ENCODE data around the gene SNAPC5. TPM values are rescaled to one million over a fixed set of nuclear protein-coding genes. Genes with fewer than 3 reads are reported as not detected.

The SNAPC5 gene
- total and polyA plus RNA-seq, 10 of the 15 experiments (the other 5 are each of a cell fraction or from before 2014, with no cell fraction given), result 14.4 to 53.5 (median 36.9) TPM

DNA sequence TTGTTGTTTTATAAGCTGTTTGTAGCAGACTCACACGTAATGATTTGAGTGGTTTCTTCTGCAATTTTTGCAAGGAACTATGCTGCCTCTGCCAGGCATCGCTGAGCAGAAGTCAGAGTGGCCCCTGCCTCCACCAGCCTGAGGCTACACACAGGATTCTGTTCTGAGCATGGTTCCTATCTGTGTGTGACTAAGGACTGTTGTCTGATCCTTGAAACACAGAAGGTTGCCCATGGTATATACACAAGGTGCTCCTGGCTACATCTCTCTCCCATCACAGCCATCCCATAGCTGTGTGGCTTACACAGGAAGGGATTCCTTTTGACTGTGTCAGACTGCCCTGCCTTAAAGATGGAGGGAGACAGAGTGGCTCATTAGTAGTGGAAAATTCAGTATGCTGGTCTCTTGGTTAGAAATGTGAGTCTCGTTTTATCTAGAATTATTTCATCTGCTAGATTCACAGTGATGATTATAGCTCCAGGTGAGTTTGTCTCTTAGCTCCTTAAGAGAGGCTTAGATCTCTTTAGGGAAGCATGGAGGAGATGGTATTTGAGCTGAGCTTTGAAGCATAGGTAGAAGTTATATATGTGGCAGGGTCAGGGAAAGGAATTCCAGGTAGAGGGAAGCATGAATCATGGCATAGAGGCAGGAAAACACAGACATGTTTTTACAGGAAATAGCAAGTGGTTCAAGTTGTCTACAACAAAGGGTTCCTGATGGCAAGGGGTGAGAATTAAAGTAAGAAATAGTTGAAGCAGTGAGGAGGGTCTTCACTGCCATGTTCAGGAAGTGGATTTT lies 37.5 kb downstream of the SNAPC5 start (continued):
- TF ChIP-seq NFYB (IDR thresholded peaks at IDR 0.05; ENCODE audit: insufficient read depth, low read depth, low read length), result no peak
- no peak for TF ChIP-seq SRF (IDR thresholded peaks at IDR 0.05; ENCODE audit: low read depth in 2 of 2, low read length in 2 of 2)
- no peak for TF ChIP-seq ATF7 (IDR thresholded peaks at IDR 0.05; ENCODE audit: low read depth)
- TF ChIP-seq, protein P1, sequence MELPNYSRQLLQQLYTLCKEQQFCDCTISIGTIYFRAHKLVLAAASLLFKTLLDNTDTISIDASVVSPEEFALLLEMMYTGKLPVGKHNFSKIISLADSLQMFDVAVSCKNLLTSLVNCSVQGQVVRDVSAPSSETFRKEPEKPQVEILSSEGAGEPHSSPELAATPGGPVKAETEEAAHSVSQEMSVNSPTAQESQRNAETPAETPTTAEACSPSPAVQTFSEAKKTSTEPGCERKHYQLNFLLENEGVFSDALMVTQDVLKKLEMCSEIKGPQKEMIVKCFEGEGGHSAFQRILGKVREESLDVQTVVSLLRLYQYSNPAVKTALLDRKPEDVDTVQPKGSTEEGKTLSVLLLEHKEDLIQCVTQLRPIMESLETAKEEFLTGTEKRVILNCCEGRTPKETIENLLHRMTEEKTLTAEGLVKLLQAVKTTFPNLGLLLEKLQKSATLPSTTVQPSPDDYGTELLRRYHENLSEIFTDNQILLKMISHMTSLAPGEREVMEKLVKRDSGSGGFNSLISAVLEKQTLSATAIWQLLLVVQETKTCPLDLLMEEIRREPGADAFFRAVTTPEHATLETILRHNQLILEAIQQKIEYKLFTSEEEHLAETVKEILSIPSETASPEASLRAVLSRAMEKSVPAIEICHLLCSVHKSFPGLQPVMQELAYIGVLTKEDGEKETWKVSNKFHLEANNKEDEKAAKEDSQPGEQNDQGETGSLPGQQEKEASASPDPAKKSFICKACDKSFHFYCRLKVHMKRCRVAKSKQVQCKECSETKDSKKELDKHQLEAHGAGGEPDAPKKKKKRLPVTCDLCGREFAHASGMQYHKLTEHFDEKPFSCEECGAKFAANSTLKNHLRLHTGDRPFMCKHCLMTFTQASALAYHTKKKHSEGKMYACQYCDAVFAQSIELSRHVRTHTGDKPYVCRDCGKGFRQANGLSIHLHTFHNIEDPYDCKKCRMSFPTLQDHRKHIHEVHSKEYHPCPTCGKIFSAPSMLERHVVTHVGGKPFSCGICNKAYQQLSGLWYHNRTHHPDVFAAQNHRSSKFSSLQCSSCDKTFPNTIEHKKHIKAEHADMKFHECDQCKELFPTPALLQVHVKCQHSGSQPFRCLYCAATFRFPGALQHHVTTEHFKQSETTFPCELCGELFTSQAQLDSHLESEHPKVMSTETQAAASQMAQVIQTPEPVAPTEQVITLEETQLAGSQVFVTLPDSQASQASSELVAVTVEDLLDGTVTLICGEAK (IDR thresholded peaks at IDR 0.05; ENCODE audit: borderline replicate concordance), result no peak
- TF ChIP-seq, protein P2, sequence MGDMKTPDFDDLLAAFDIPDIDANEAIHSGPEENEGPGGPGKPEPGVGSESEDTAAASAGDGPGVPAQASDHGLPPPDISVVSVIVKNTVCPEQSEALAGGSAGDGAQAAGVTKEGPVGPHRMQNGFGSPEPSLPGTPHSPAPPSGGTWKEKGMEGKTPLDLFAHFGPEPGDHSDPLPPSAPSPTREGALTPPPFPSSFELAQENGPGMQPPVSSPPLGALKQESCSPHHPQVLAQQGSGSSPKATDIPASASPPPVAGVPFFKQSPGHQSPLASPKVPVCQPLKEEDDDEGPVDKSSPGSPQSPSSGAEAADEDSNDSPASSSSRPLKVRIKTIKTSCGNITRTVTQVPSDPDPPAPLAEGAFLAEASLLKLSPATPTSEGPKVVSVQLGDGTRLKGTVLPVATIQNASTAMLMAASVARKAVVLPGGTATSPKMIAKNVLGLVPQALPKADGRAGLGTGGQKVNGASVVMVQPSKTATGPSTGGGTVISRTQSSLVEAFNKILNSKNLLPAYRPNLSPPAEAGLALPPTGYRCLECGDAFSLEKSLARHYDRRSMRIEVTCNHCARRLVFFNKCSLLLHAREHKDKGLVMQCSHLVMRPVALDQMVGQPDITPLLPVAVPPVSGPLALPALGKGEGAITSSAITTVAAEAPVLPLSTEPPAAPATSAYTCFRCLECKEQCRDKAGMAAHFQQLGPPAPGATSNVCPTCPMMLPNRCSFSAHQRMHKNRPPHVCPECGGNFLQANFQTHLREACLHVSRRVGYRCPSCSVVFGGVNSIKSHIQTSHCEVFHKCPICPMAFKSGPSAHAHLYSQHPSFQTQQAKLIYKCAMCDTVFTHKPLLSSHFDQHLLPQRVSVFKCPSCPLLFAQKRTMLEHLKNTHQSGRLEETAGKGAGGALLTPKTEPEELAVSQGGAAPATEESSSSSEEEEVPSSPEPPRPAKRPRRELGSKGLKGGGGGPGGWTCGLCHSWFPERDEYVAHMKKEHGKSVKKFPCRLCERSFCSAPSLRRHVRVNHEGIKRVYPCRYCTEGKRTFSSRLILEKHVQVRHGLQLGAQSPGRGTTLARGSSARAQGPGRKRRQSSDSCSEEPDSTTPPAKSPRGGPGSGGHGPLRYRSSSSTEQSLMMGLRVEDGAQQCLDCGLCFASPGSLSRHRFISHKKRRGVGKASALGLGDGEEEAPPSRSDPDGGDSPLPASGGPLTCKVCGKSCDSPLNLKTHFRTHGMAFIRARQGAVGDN (IDR thresholded peaks at IDR 0.05), result no peak
- TF ChIP-seq HCFC1 (IDR thresholded peaks at IDR 0.05; ENCODE audit: low read length), result no peak

Data from GM12878 (cell line).